Mucosa of stomach (tissue), 1 donor: ENCODE results near the gene TAF13.
"Not testable (repeated sequence)": the region's sequence is repeated elsewhere in the genome, so short reads cannot be mapped to it uniquely, and the experiment has no call there.

Source experiments
- H3K27me3 ChIP-seq: one replicate; pipeline ENCODE4 v1.7.0; 2013; ENCODE audit warnings: mild to moderate bottlenecking, low read length; ENCODE audit not compliant: control insufficient read depth, insufficient read depth
- H3K36me3 ChIP-seq: one replicate; pipeline ENCODE4 v1.7.0; 2013; ENCODE audit warnings: low read length; ENCODE audit not compliant: control insufficient read depth, insufficient read depth
- H3K4me1 ChIP-seq: one replicate; pipeline ENCODE4 v1.7.0; 2013; ENCODE audit warnings: mild to moderate bottlenecking, low read length; ENCODE audit not compliant: control insufficient read depth, insufficient read depth
- H3K4me3 ChIP-seq: one replicate; pipeline ENCODE4 v1.7.0; 2013; ENCODE audit warnings: low read length
- H3K9ac ChIP-seq: one replicate; pipeline ENCODE4 v1.7.0; 2013; ENCODE audit warnings: mild to moderate bottlenecking, low read length, moderate library complexity
- H3K9me3 ChIP-seq: one replicate; pipeline ENCODE4 v1.7.0; 2013; ENCODE audit warnings: mild to moderate bottlenecking, low read length, moderate library complexity; ENCODE audit not compliant: control insufficient read depth
- donor health status: Pancreatic carcinoma.

The TAF13 gene

GRCh38 chr1:109059026-109059425 lies 16.8 kb downstream of the TAF13 start:
- H3K9ac ChIP-seq: no peak overlapping the region
- no peak overlapping the region for H3K4me3 ChIP-seq
- no peaks in the 10 kb centered on the region for H3K9me3 ChIP-seq
- H3K36me3 ChIP-seq: no peaks in the 10 kb centered on the region
- H3K4me1 ChIP-seq: peaks cover 6% of the 10 kb centered on the region
- H3K27me3 ChIP-seq: no peaks in the 10 kb centered on the region

- no peaks in the 10 kb centered on the region for H3K9me3 ChIP-seq
- no peak overlapping the region for H3K9ac ChIP-seq
- no peak overlapping the region for H3K4me3 ChIP-seq
- H3K4me1 ChIP-seq: peaks cover 6% of the 10 kb centered on the region
- H3K36me3 ChIP-seq: no peaks in the 10 kb centered on the region
- H3K27me3 ChIP-seq: no peaks in the 10 kb centered on the region
Observed at GRCh38 chr1:109056064-109056463, 19.7 kb downstream of the TAF13 start.

- not testable (repeated sequence) for H3K4me3 ChIP-seq, H3K9me3 ChIP-seq, H3K9ac ChIP-seq, H3K27me3 ChIP-seq, H3K36me3 ChIP-seq, H3K4me1 ChIP-seq
Observed at GRCh38 chr1:109052145-109052544, 23.7 kb downstream of the TAF13 start.

GRCh38 chr1:109050228-109050995 lies 25.4 kb downstream of the TAF13 start:
- no peaks in the 10 kb centered on the region for H3K9me3 ChIP-seq
- H3K4me3 ChIP-seq: no peak overlapping the region
- no peaks in the 10 kb centered on the region for H3K4me1 ChIP-seq
- H3K27me3 ChIP-seq: no peaks in the 10 kb centered on the region
- no peak overlapping the region for H3K9ac ChIP-seq
- H3K36me3 ChIP-seq: no peaks in the 10 kb centered on the region

- Histone ChIP-seq H3K27me3 (no peaks in the 10 kb centered on the region), H3K9ac (no peak overlapping the region), H3K36me3 (no peaks in the 10 kb centered on the region), H3K4me1 (no peaks in the 10 kb centered on the region), H3K9me3 (no peaks in the 10 kb centered on the region), H3K4me3 (no peak overlapping the region)
Observed at GRCh38 chr1:109048335-109048734, 27.5 kb downstream of the TAF13 start.

GRCh38 chr1:109047339-109047738 lies 28.5 kb downstream of the TAF13 start:
- Histone ChIP-seq H3K4me1 (no peaks in the 10 kb centered on the region), H3K4me3 (no peak overlapping the region), H3K9me3 (no peaks in the 10 kb centered on the region), H3K9ac (no peak overlapping the region), H3K36me3 (no peaks in the 10 kb centered on the region), H3K27me3 (no peaks in the 10 kb centered on the region)

GRCh38 chr1:109046671-109047070 lies 29.1 kb downstream of the TAF13 start:
- no peaks in the 10 kb centered on the region for H3K4me1 ChIP-seq
- no peaks in the 10 kb centered on the region for H3K36me3 ChIP-seq
- H3K9me3 ChIP-seq: no peaks in the 10 kb centered on the region
- no peaks in the 10 kb centered on the region for H3K27me3 ChIP-seq
- H3K4me3 ChIP-seq: no peak overlapping the region
- no peak overlapping the region for H3K9ac ChIP-seq

GRCh38 chr1:109045595-109045994 lies 30.2 kb downstream of the TAF13 start:
- Histone ChIP-seq H3K9ac (no peak overlapping the region), H3K36me3 (no peaks in the 10 kb centered on the region), H3K4me1 (no peaks in the 10 kb centered on the region), H3K27me3 (no peaks in the 10 kb centered on the region), H3K4me3 (no peak overlapping the region), H3K9me3 (no peaks in the 10 kb centered on the region)

- Histone ChIP-seq H3K36me3 (no peaks in the 10 kb centered on the region), H3K4me3 (peak within 1 kb of the TSS; percentile 77), H3K4me1 (no peaks in the 10 kb centered on the region), H3K9me3 (no peaks in the 10 kb centered on the region), H3K9ac (peak within 1 kb of the TSS; percentile 86), H3K27me3 (no peaks in the 10 kb centered on the region)
Observed at GRCh38 chr1:109041621-109042468, 34.0 kb downstream of the TAF13 start, which contains the start of gene WDR47. Gene WDR47, minus strand, starts transcription at chr1:109042102. Its CDS starts 18,590 bp downstream, at chr1:109023512.

- Histone ChIP-seq H3K4me1 (no peaks in the 10 kb centered on the region), H3K9me3 (no peaks in the 10 kb centered on the region), H3K9ac (peak overlapping the region; percentile 86), H3K4me3 (peak overlapping the region; percentile 77), H3K27me3 (no peaks in the 10 kb centered on the region), H3K36me3 (no peaks in the 10 kb centered on the region)
Observed at GRCh38 chr1:109040989-109041620, 34.7 kb downstream of the TAF13 start.

GRCh38 chr1:109040627-109040988 lies 35.2 kb downstream of the TAF13 start:
- no peak overlapping the region for H3K4me3 ChIP-seq
- H3K36me3 ChIP-seq: no peaks in the 10 kb centered on the region
- peak overlapping the region; percentile 86 for H3K9ac ChIP-seq
- no peaks in the 10 kb centered on the region for H3K9me3 ChIP-seq
- no peaks in the 10 kb centered on the region for H3K27me3 ChIP-seq
- H3K4me1 ChIP-seq: no peaks in the 10 kb centered on the region

GRCh38 chr1:109034382-109034781 lies 41.4 kb downstream of the TAF13 start:
- H3K4me3 ChIP-seq: no peak overlapping the region
- no peaks in the 10 kb centered on the region for H3K36me3 ChIP-seq
- H3K9ac ChIP-seq: no peak overlapping the region

More at GRCh38 chr1:109034382-109034781, 41.4 kb downstream of the TAF13 start:
- Histone ChIP-seq H3K27me3 (no peaks in the 10 kb centered on the region), H3K9me3 (no peaks in the 10 kb centered on the region), H3K4me1 (no peaks in the 10 kb centered on the region)
